Stimulated activated CD4-positive, alpha-beta T cell treated with anti-CD3 and anti-CD28 coated beads, Interleukin-2, amount 100 ng/mL, for 48 hours (primary cell): ENCODE data around the gene ARIH2.

ENCODE experiments used
- DNase-seq, 2 donors: peaks; one replicate each; pipeline ENCODE4 v3.0.0-alpha.2; 2020

ARIH2 gene

GRCh38 chr3:48929358-48930035 is 10.9 kb downstream of the ARIH2 start:
- DNase-seq = no peak

GRCh38 chr3:48930590-48930989 is 11.9 kb downstream of the ARIH2 start:
- DNase-seq = no peak

GRCh38 chr3:48931944-48932580 is 13.4 kb downstream of the ARIH2 start:
- DNase-seq = no peak

- DNase-seq = no peak
These were observed 15.8 kb downstream of the ARIH2 start for GRCh38 chr3:48934333-48934991.

- DNase-seq = no peak
These were observed 16.9 kb downstream of the ARIH2 start for GRCh38 chr3:48935530-48935929.

GRCh38 chr3:48938156-48938555 is 19.5 kb downstream of the ARIH2 start:
- DNase-seq = no peak

- no peak for DNase-seq
These were observed 20.0 kb downstream of the ARIH2 start for GRCh38 chr3:48938689-48939088.

GRCh38 chr3:48945432-48945831 is 26.8 kb downstream of the ARIH2 start:
- no peak for DNase-seq

GRCh38 chr3:48945891-48946549 is 27.4 kb downstream of the ARIH2 start:
- DNase-seq = no peak

GRCh38 chr3:48949376-48949717 is 30.7 kb downstream of the ARIH2 start:
- no peak for DNase-seq

- no peak for DNase-seq
These were observed 31.4 kb downstream of the ARIH2 start for GRCh38 chr3:48950051-48950450.

- no peak for DNase-seq
These were observed 33.1 kb downstream of the ARIH2 start for GRCh38 chr3:48951764-48952163.

- DNase-seq = peak in 1 of 2 donors; percentile 17
These were observed 34.0 kb downstream of the ARIH2 start for GRCh38 chr3:48952510-48953118.

GRCh38 chr3:48957006-48957705 is 38.5 kb downstream of the ARIH2 start:
- DNase-seq = no peak

- no peak for DNase-seq
These were observed 42.3 kb downstream of the ARIH2 start for GRCh38 chr3:48960841-48961413.

GRCh38 chr3:48962340-48962739 is 43.7 kb downstream of the ARIH2 start:
- no peak for DNase-seq

- DNase-seq = no peak
These were observed 44.3 kb downstream of the ARIH2 start for GRCh38 chr3:48962939-48963338.

GRCh38 chr3:48963591-48963990 is 44.9 kb downstream of the ARIH2 start:
- DNase-seq = no peak

- no peak for DNase-seq
These were observed 47.7 kb downstream of the ARIH2 start for GRCh38 chr3:48966367-48966766.

- DNase-seq = peak; percentile 24 to 41
These were observed 48.3 kb downstream of the ARIH2 start for GRCh38 chr3:48966876-48967361.

- DNase-seq = no peak
These were observed 51.9 kb downstream of the ARIH2 start for GRCh38 chr3:48970586-48970985.
